GM21576 (cell line): Measurements from ENCODE around the gene KRT13.

ENCODE experiments used
- ATAC-seq: cut with Tn5 transposase; IDR thresholded peaks from one replicate; pipeline ENCODE4 v1.9.1; 2021; ENCODE audit warnings: mild to moderate bottlenecking, moderate library complexity; ENCODE audit not compliant: unreplicated experiment

The KRT13 gene

GRCh38 chr17:41537990-41538389, 32.6 kb upstream of the KRT13 start:
- no peak for ATAC-seq

DNA sequence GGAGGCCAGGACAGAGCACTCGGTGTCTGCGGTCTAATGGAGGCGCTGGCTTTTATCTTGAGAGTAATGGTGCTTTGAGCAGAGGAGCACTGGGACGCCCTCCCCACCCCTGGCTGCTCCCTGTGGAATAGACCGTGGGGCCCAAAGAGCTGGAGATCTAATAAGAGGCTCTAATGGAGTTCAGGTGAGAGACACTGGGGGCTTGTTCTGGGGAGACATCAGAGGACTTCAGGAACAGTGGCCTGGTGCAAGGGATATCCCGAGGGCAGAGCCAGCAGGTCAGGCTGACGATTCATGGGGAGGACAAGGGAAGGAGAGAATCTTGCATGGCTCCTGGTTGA, 32.2 kb upstream of the KRT13 start:
- ATAC-seq: no peak

DNA sequence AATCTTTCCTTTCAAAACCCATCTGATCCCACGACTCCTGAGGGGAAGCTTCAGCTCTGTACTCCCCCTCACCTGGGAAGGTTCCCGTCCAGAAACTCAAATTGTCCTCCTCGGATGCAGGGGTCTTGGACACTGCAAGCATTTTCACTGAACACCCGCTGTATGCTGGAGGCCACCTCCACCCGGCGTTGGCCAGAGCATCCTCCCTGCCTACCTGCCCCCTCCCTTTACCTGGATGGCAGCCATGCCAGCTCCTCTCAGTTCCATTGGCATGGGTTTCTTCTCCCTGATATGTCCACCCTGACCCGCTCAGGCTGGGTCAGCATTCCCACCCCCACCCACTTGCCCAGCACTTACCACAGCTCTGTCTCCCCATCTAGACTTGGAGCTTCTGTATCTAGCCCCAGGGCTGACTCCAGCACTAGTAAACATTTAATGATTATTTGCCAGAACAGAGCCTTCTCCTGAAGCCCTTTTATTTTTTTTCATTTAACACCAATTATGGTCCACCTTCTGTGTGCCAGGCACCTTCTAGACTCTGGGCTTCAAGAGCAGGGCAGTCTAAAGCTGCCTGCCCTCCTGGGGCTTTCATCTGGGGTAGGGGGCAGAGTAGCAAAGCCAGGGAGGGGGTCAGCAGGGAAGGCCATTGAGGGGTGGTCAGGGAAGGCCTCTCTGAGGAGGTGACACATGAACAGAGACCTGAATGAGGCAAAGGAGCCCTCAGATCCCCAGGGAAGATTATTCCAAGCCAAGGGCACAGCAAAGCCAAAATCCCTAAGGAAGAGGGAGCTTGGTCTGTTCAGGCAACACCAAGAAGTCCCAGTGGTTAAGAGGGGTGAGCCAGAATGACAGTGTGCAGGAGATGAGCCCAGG, 31.6 kb upstream of the KRT13 start:
- no peak for ATAC-seq

DNA sequence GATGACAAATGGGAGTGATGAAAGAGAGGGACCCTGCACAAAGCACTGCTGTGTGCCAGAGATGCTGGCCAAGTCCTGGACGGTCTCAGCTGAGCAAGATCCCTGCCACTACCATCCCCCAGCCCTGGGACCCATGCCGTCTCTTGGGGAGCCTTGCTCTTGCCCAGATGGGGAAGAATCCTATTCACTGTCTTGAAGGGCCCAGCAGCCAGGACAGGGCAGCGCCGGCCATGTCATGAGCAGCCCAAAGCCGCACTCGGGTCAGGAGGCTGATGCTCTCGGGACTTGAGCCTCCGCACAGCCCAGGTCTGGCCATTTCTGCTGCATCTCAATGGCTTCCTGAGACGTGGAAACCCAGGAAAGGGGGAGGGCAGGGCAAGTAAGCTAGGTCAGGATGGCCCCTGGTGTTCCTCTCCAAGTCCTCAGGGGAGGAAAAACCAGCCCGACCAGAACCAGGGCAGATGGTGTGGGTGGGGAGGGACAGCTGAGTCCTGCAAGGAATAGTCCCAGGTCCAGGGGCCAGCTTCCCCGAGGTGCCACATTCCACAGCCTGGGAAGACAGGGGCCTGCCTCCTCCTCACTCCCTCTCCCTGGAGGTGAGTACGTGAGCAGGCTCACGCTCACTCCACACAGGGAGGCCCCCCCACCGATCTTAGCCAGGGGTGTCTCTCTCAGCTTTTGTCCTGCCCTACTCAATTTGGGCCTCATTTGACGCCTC, 30.5 kb upstream of the KRT13 start:
- ATAC-seq: no peak

DNA sequence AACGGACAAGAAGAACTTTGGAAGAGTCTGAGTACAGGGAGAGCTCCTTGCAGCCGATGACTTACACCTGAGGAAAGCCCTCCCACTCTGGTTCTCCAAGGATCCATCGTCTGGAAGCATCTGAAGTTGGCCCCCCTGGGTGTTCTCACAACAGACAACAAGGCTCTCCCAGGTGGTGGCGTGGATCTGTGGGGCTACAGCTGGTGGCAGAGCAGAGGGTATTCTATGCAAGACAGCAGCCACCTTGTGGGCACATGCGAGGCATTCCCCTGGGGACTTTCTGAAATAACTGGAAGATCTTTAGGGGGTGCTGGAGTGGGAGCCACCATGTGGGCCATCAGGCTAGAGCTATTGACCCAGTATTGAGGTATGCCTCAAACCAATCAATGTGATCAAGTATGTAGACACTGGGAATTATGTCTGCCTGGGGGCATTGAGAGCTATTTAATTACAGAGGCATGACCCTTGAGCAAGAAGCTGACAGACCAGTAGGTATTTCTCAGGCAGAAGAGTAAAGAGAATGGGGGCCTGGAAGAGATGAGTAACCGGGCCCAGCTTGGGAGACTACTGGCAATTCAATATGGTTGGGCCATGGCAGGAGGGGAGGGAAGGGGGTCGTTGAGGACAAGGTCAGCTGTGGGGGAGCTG, 29.6 kb upstream of the KRT13 start:
- ATAC-seq: no peak

GRCh38 chr17:41533613-41534012, 28.2 kb upstream of the KRT13 start:
- no peak for ATAC-seq

DNA sequence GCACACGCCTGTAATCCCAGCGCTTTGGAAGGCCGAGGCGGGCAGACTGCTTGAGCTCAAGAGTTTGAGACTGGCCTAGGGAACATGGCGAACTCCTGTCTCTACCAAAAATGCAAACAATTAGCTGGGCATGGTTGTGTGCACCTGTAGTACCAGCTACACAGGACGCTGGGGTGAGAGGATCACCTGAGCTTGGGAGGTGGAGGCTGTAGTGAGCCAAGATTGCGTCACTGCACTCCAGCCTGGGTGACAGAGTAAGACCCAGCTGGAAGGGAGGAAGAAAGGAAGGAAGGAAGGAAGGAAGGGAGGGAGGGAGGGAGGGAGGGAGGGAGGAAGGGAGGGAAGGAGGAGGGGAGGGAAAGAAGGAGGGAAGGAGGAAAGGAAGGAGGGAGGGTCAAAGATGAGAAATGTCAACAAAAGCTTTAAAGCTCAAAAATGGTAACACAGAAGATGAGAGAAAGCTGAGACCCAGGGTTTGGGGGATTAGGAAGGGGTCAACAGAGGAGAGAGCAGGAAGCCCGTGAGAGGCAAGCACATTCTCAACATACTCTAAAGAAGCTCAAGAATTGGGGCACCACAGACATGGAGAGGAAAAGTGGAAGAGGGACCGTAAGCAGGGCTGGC, 27.6 kb upstream of the KRT13 start:
- ATAC-seq: no peak

DNA sequence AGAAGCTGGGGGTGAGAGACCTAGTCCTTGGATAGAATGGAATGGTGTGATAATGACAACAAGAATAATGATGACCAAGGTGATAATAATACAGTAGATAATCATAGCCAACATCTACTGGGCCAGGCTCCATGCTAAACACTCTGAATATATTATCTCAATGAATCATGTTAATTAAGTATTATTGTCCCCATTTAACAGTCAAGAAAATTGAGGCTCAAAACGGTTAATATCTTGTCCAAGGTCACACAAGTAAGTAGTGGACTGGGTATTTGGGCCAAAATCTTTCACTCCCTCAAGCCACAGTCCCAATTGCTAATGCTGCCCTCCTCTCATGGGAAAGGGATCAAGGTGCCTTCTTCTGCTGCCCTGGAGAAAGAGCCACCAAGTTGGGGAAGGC, 26.6 kb upstream of the KRT13 start:
- ATAC-seq: no peak

- no peak for ATAC-seq
These were observed 24.9 kb upstream of the KRT13 start for GRCh38 chr17:41530062-41531048.

- no peak for ATAC-seq
These were observed 24.1 kb upstream of the KRT13 start for GRCh38 chr17:41529491-41529915.

- no peak for ATAC-seq
These were observed 23.5 kb upstream of the KRT13 start for GRCh38 chr17:41528959-41529353.

- ATAC-seq: no peak
These were observed 21.9 kb upstream of the KRT13 start for GRCh38 chr17:41527063-41528023.

- ATAC-seq: no peak
These were observed 18.8 kb upstream of the KRT13 start for GRCh38 chr17:41524261-41524660.

DNA sequence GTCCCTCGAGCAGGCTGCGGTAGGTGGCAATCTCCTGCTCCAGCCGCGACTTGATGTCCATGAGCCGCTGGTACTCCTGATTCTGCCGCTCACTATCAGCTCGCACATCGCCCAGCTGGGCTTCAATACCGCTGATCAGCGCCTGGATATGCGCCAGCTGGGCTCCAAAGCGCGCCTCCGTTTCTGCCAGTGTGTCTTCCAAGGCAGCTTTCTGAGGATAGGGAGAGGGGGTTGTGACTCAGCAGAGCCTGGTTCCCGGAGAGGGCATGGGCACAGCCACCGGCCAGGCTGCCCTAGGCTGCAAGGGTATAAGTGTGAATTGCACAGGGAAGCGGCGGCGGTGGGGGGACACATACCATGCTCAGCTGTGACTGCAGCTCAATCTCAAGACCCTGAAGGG, 18.4 kb upstream of the KRT13 start:
- no peak for ATAC-seq

- no peak for ATAC-seq
These were observed 17.8 kb upstream of the KRT13 start for GRCh38 chr17:41523225-41523593.

GRCh38 chr17:41522301-41523224, 17.2 kb upstream of the KRT13 start:
- ATAC-seq: no peak

DNA sequence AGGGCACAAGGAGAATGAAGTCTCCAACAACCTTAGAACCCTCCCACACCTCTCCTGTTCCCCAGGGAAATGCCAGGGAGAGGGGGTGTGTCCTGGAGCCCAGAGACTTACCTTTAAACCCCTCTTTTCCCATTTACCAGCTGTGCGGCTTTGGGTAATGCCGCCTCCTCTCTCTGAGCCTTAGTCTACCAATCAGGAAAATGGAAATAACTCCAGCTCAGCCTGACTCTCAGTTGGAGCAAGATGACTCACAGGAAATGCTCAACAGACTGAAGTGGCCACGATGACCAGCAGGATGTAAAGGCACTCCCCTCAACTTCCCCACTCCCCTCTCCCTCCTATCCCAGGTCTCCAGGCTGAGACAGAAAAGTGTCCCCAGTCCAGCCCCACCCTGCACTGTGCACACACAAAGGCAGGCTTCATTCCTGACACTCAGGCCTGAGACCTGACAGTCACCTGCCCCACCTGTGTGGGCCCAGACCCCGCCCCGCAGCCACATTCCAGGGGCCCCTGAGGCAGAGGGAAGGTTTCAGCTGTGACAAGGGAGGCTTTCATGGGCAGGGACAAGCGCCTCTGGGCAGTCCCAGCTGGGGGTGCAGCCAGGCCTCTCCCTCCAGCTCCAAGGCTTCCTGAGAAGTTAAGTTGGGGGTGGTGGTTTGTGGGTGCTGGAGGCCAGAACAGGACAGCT, 16.3 kb upstream of the KRT13 start:
- ATAC-seq: no peak
